Fibroblast of skin of back (primary cell): ENCODE results near the gene PITPNC1.
"Not testable (repeated sequence)": the region's sequence is repeated elsewhere in the genome, so short reads cannot be mapped to it uniquely, and the experiment has no call there.

Experiments
- DNase-seq: peaks from one replicate; pipeline ENCODE4 v3.0.0-alpha.2; 2013

PITPNC1 gene

GRCh38 chr17:67630836-67631235, 253.8 kb downstream of the PITPNC1 start:
- DNase-seq = not testable (repeated sequence)

- DNase-seq = no peak
Measured at GRCh38 chr17:67632141-67632540, 255.1 kb downstream of the PITPNC1 start.

GRCh38 chr17:67633751-67634211, 256.7 kb downstream of the PITPNC1 start:
- DNase-seq = no peak

GRCh38 chr17:67635681-67636080, 258.6 kb downstream of the PITPNC1 start:
- DNase-seq = no peak

- DNase-seq = no peak
Measured at GRCh38 chr17:67636312-67636711, 259.2 kb downstream of the PITPNC1 start.

- DNase-seq = peak; percentile 15
Measured at GRCh38 chr17:67636834-67637520, 259.9 kb downstream of the PITPNC1 start.

- no peak for DNase-seq
Measured at GRCh38 chr17:67637901-67638641, 261.0 kb downstream of the PITPNC1 start.

GRCh38 chr17:67638871-67639270, 261.8 kb downstream of the PITPNC1 start:
- DNase-seq = no peak

- DNase-seq = no peak
Measured at GRCh38 chr17:67639555-67639954, 262.5 kb downstream of the PITPNC1 start.

- no peak for DNase-seq
Measured at GRCh38 chr17:67639979-67640378, 262.9 kb downstream of the PITPNC1 start.

GRCh38 chr17:67642488-67642887, 265.4 kb downstream of the PITPNC1 start:
- DNase-seq = no peak

- DNase-seq = no peak
Measured at GRCh38 chr17:67644061-67644460, 267.0 kb downstream of the PITPNC1 start.

- not testable (repeated sequence) for DNase-seq
Measured at GRCh38 chr17:67645195-67645594, 268.1 kb downstream of the PITPNC1 start.

- DNase-seq = no peak
Measured at GRCh38 chr17:67646472-67646871, 269.4 kb downstream of the PITPNC1 start.

- DNase-seq = no peak
Measured at GRCh38 chr17:67647482-67647881, 270.4 kb downstream of the PITPNC1 start.

- DNase-seq = no peak
Measured at GRCh38 chr17:67648032-67648905, 271.2 kb downstream of the PITPNC1 start.

GRCh38 chr17:67648906-67649295, 271.8 kb downstream of the PITPNC1 start:
- not testable (repeated sequence) for DNase-seq

- no peak for DNase-seq
Measured at GRCh38 chr17:67649891-67650290, 272.8 kb downstream of the PITPNC1 start.

- DNase-seq = not testable (repeated sequence)
Measured at GRCh38 chr17:67651218-67651579, 274.1 kb downstream of the PITPNC1 start.

GRCh38 chr17:67652433-67652832, 275.4 kb downstream of the PITPNC1 start:
- DNase-seq = no peak

GRCh38 chr17:67655478-67656148, 278.5 kb downstream of the PITPNC1 start:
- DNase-seq = no peak

- DNase-seq = no peak
Measured at GRCh38 chr17:67656494-67657203, 279.6 kb downstream of the PITPNC1 start.
